ENCODE measurements around the gene SASH1. TPM values are rescaled to one million over a fixed set of nuclear protein-coding genes. Genes with fewer than 3 reads are reported as not detected.

Gene SASH1
- total RNA-seq, 1 donor from 2014 or later, result 41.6 TPM

DNA sequence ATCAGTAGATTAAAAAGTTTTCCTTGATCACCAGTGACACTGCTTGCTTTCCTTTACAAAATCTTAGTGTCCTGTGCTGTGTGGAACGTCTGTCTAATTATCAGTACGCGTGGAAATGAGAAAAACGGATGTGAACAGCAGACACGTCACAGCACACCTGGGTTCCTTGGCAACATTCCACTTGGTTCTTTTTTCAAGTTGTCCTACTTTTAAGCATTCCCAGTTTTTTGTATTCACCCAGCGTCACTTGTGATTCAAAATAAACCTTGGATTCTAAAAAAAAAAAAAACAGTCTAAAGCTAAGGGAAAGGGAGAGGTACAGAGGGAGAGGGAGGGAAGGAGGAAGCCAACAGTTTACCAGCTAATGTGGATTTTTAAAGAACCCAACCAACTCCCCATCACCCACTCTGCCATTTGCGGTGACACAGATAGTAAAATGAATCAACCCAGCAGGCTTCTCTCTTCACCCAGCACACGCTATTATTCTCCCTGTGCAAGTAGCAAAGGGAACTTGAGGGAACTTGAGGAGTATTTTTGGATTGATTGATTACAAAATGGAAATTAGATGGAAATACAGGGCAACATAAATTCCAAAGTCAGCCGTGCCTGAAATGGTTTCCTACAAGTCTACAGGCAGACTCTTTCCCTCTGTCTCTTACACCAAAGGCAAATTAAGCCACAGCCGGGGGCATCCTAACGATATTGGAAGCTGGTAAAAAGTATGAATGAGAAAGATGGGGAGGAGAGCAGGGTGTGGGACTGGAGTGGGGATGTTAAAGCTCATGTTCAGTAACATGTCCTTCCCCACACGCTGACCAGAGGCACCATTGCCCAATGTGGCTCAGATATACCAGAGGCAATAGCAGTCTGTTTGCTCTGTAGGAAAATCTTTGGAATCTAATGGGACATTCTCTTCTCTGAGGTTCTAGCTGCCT, 129.8 kb downstream of the SASH1 start:
- Mint-ChIP-seq H3K36me3 (ENCODE audit: insufficient read depth) (peaks cover 35% of the 10 kb centered on the region), H3K4me1 (ENCODE audit: low read depth) (peaks cover 3% of the 10 kb centered on the region), H3K27me3 (no peaks in the 10 kb centered on the region), H3K27ac (peak overlapping the region; percentile 7), H3K4me3 (ENCODE audit: low read depth) (no peak overlapping the region), H3K9me3 (ENCODE audit: low read depth) (peaks cover 3% of the 10 kb centered on the region)
- DNase-seq (ENCODE audit: low spot score, unreplicated experiment), result no peak
- TF ChIP-seq CTCF (IDR thresholded peaks at IDR 0.05; ENCODE audit: unreplicated experiment), result no peak

GRCh38 chr6:148479497-148479896, 136.9 kb downstream of the SASH1 start:
- Mint-ChIP-seq H3K4me3 (ENCODE audit: low read depth) (no peak overlapping the region), H3K9me3 (ENCODE audit: low read depth) (peaks cover 3% of the 10 kb centered on the region), H3K27me3 (no peaks in the 10 kb centered on the region), H3K36me3 (ENCODE audit: insufficient read depth) (peaks cover 27% of the 10 kb centered on the region), H3K4me1 (ENCODE audit: low read depth) (no peaks in the 10 kb centered on the region), H3K27ac (peak overlapping the region; percentile 35)
- no peak for TF ChIP-seq CTCF (IDR thresholded peaks at IDR 0.05; ENCODE audit: unreplicated experiment)
- DNase-seq (ENCODE audit: low spot score, unreplicated experiment), result no peak

DNA sequence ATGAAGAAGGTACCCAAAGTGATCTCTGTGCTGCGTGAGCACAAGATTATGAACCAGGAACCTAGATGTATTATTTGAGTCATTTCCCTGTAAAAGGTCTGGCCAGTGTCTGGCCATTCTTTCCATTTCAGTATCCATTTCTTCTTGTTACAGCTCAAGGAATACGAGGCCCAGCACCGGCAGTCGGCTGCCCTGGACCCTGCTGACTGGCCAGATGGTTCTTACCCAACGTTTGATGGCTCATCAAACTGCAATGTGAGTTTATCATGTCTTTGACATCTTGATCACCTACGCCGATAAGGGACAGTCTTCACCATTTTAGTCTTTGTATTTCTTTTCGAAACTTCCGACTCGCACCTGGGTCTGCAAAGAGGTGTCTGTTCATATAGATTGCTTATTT, 144.8 kb downstream of the SASH1 start:
- no peaks in the 10 kb centered on the region for H3K27me3 Mint-ChIP-seq
- H3K27ac Mint-ChIP-seq, result no peak overlapping the region
- peaks cover 5% of the 10 kb centered on the region for H3K4me1 Mint-ChIP-seq (ENCODE audit: low read depth)
- DNase-seq (ENCODE audit: low spot score, unreplicated experiment), result no peak
- H3K9me3 Mint-ChIP-seq (ENCODE audit: low read depth), result peaks cover 9% of the 10 kb centered on the region
- peaks cover 24% of the 10 kb centered on the region for H3K36me3 Mint-ChIP-seq (ENCODE audit: insufficient read depth)
- H3K4me3 Mint-ChIP-seq (ENCODE audit: low read depth), result no peak overlapping the region
- TF ChIP-seq CTCF (IDR thresholded peaks at IDR 0.05; ENCODE audit: unreplicated experiment), result no peak

- peak overlapping the region; percentile 67 for H3K27ac Mint-ChIP-seq
- H3K4me1 Mint-ChIP-seq (ENCODE audit: low read depth), result peaks cover 7% of the 10 kb centered on the region
- H3K27me3 Mint-ChIP-seq, result no peaks in the 10 kb centered on the region
- H3K4me3 Mint-ChIP-seq (ENCODE audit: low read depth), result no peak overlapping the region
- DNase-seq (ENCODE audit: low spot score, unreplicated experiment), result no peak
- H3K36me3 Mint-ChIP-seq (ENCODE audit: insufficient read depth), result peaks cover 23% of the 10 kb centered on the region
- H3K9me3 Mint-ChIP-seq (ENCODE audit: low read depth), result peaks cover 9% of the 10 kb centered on the region
- no peak for TF ChIP-seq CTCF (IDR thresholded peaks at IDR 0.05; ENCODE audit: unreplicated experiment)
Observed at GRCh38 chr6:148491638-148492251, 149.1 kb downstream of the SASH1 start.

- Mint-ChIP-seq H3K27ac (no peak overlapping the region), H3K36me3 (ENCODE audit: insufficient read depth) (peaks cover 16% of the 10 kb centered on the region), H3K9me3 (ENCODE audit: low read depth) (peaks cover 9% of the 10 kb centered on the region), H3K4me3 (ENCODE audit: low read depth) (no peak overlapping the region), H3K4me1 (ENCODE audit: low read depth) (peaks cover 7% of the 10 kb centered on the region), H3K27me3 (no peaks in the 10 kb centered on the region)
- DNase-seq (ENCODE audit: low spot score, unreplicated experiment), result no peak
- no peak for TF ChIP-seq CTCF (IDR thresholded peaks at IDR 0.05; ENCODE audit: unreplicated experiment)
Observed at GRCh38 chr6:148492654-148493290, 150.1 kb downstream of the SASH1 start.

All from progenitor cell of endocrine pancreas (in vitro differentiated cells).